Measurements from ENCODE around the gene SPINK5. TPM values are rescaled to one million over a fixed set of nuclear protein-coding genes. Genes with fewer than 3 reads are reported as not detected.

The SPINK5 gene
- total RNA-seq, 1 experiment from 2014 or later, result not detected

DNA sequence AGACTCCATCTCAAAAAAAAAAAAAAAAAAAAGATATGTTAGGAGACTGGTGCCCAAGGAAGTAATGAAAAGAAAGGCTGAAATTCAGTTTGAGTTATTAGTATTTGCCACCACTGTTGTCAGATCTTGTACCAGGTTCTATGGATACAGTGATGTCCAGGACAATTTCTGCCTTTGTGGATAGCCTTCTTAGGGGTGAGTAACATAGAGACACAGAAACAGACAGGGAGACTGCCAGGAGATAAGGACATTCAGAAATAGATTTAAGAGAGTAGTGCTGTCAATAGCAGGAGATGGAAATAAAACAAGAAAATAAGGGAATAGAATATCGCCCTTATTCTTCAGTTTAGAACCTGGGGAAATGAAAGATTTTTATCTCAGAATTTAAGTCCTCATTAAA lies 98.3 kb downstream of the SPINK5 start:
- POLR2A ChIA-PET (ENCODE audit: unreplicated experiment), result no interaction called here
- no peaks in the 10 kb centered on the region for H3K27me3 ChIP-seq (ENCODE audit: low read length)
- DNase-seq (no peak), ATAC-seq (no peak)
- H3K9ac ChIP-seq (ENCODE audit: low read length), result no peak overlapping the region
- no peaks in the 10 kb centered on the region for H3F3A ChIP-seq (ENCODE audit: low read length, unreplicated experiment)
- BruUV-seq (replicated peaks), result no TSS peak
- TF ChIP-seq, protein P1, sequence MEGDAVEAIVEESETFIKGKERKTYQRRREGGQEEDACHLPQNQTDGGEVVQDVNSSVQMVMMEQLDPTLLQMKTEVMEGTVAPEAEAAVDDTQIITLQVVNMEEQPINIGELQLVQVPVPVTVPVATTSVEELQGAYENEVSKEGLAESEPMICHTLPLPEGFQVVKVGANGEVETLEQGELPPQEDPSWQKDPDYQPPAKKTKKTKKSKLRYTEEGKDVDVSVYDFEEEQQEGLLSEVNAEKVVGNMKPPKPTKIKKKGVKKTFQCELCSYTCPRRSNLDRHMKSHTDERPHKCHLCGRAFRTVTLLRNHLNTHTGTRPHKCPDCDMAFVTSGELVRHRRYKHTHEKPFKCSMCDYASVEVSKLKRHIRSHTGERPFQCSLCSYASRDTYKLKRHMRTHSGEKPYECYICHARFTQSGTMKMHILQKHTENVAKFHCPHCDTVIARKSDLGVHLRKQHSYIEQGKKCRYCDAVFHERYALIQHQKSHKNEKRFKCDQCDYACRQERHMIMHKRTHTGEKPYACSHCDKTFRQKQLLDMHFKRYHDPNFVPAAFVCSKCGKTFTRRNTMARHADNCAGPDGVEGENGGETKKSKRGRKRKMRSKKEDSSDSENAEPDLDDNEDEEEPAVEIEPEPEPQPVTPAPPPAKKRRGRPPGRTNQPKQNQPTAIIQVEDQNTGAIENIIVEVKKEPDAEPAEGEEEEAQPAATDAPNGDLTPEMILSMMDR (conservative IDR thresholded peaks at IDR 0.05; ENCODE audit: low read depth, low read length), result no peak
- TF ChIP-seq EZH2phosphoT487 (IDR thresholded peaks at IDR 0.05; ENCODE audit: borderline replicate concordance, low read length), result no peak
- TF ChIP-seq EZH2 (IDR thresholded peaks at IDR 0.05; ENCODE audit: low read length, unreplicated experiment), result no peak
- no peaks in the 10 kb centered on the region for H3K9me2 ChIP-seq (replicated peaks; ENCODE audit: low read length)
- intact Hi-C loops (cut with micrococcal nuclease), result no loop called here
- no peaks in the 10 kb centered on the region for H3K9me3 ChIP-seq (ENCODE audit: low read length)
- no peaks in the 10 kb centered on the region for H3K79me2 ChIP-seq (ENCODE audit: low read length)
- peaks cover 9% of the 10 kb centered on the region for H3K4me1 ChIP-seq (ENCODE audit: insufficient read depth, low read length)
- CTCF ChIA-PET, result no interaction called here
- no peak overlapping the region for H3K4me2 ChIP-seq (ENCODE audit: low read length)
- no peaks in the 10 kb centered on the region for H3K36me3 ChIP-seq (ENCODE audit: low read depth, low read length)
- no peak overlapping the region for H2AFZ ChIP-seq (ENCODE audit: low read length)
- H3K27ac ChIP-seq (ENCODE audit: low read length), result no peak overlapping the region
- H3K4me3 ChIP-seq (ENCODE audit: low read length), result no peak overlapping the region
- H4K20me1 ChIP-seq (ENCODE audit: low read length), result no peaks in the 10 kb centered on the region

- Histone ChIP-seq H3K4me2 (ENCODE audit: low read length) (no peak overlapping the region), H2AFZ (ENCODE audit: low read length) (no peak overlapping the region), H3K9me3 (ENCODE audit: low read length) (no peaks in the 10 kb centered on the region), H3F3A (ENCODE audit: low read length, unreplicated experiment) (no peaks in the 10 kb centered on the region), H3K4me3 (ENCODE audit: low read length) (no peak overlapping the region), H3K27ac (ENCODE audit: low read length) (no peak overlapping the region), H3K4me1 (ENCODE audit: insufficient read depth, low read length) (peaks cover 9% of the 10 kb centered on the region), H3K36me3 (ENCODE audit: low read depth, low read length) (no peaks in the 10 kb centered on the region), H3K9me2 (replicated peaks; ENCODE audit: low read length) (no peaks in the 10 kb centered on the region), H3K79me2 (ENCODE audit: low read length) (no peaks in the 10 kb centered on the region), H4K20me1 (ENCODE audit: low read length) (no peaks in the 10 kb centered on the region), H3K9ac (ENCODE audit: low read length) (no peak overlapping the region), H3K27me3 (ENCODE audit: low read length) (no peaks in the 10 kb centered on the region)
- POLR2A ChIA-PET (ENCODE audit: unreplicated experiment), result no interaction called here
- ATAC-seq (no peak), DNase-seq (no peak)
- TF ChIP-seq EZH2phosphoT487 (IDR thresholded peaks at IDR 0.05; ENCODE audit: borderline replicate concordance, low read length) (no peak), EZH2 (IDR thresholded peaks at IDR 0.05; ENCODE audit: low read length, unreplicated experiment) (no peak)
- TF ChIP-seq, protein P1 (conservative IDR thresholded peaks at IDR 0.05; ENCODE audit: low read depth, low read length), result no peak
- intact Hi-C loops (cut with micrococcal nuclease), result no loop called here
- CTCF ChIA-PET, result no interaction called here
- no TSS peak for BruUV-seq (replicated peaks)
These were observed 99.6 kb downstream of the SPINK5 start for GRCh38 chr5:148163345-148163744.

GRCh38 chr5:148166550-148167283 lies 102.9 kb downstream of the SPINK5 start:
- Histone ChIP-seq H4K20me1 (ENCODE audit: low read length) (no peaks in the 10 kb centered on the region), H2AFZ (ENCODE audit: low read length) (no peak overlapping the region), H3K36me3 (ENCODE audit: low read depth, low read length) (no peaks in the 10 kb centered on the region), H3F3A (ENCODE audit: low read length, unreplicated experiment) (no peaks in the 10 kb centered on the region), H3K4me1 (ENCODE audit: insufficient read depth, low read length) (peaks cover 15% of the 10 kb centered on the region), H3K27ac (ENCODE audit: low read length) (no peak overlapping the region), H3K9me2 (replicated peaks; ENCODE audit: low read length) (no peaks in the 10 kb centered on the region), H3K4me3 (ENCODE audit: low read length) (no peak overlapping the region), H3K9ac (ENCODE audit: low read length) (no peak overlapping the region), H3K9me3 (ENCODE audit: low read length) (no peaks in the 10 kb centered on the region), H3K4me2 (ENCODE audit: low read length) (no peak overlapping the region), H3K79me2 (ENCODE audit: low read length) (no peaks in the 10 kb centered on the region), H3K27me3 (ENCODE audit: low read length) (no peaks in the 10 kb centered on the region)
- intact Hi-C loops (cut with micrococcal nuclease), result loop anchor here (2.0 kb wide), 2 partner anchors 14 to 218 kb away; no protein-coding TSS in a partner anchor
- ATAC-seq (peak; percentile 70), DNase-seq (no peak)
- ChIA-PET CTCF (no interaction called here), POLR2A (ENCODE audit: unreplicated experiment) (interaction anchor here (0.6 kb wide), 1 partner anchor 169 kb away, joined by 4 read pairs; no protein-coding TSS in a partner anchor)
- no peak for TF ChIP-seq EZH2 (IDR thresholded peaks at IDR 0.05; ENCODE audit: low read length, unreplicated experiment)
- no peak for TF ChIP-seq EZH2phosphoT487 (IDR thresholded peaks at IDR 0.05; ENCODE audit: borderline replicate concordance, low read length)
- TF ChIP-seq, protein P1 (conservative IDR thresholded peaks at IDR 0.05; ENCODE audit: low read depth, low read length), result no peak
- no TSS peak for BruUV-seq (replicated peaks)
